Sigmoid colon (tissue), 7 donors: ENCODE data around the gene CYP2S1. TPM values are rescaled to one million over a fixed set of nuclear protein-coding genes. Genes with fewer than 3 reads are reported as not detected.
A peak's percentile ranks its signal among the peaks of the same experiment; 100 is the strongest.
"Not testable (repeated sequence)": the region's sequence is repeated elsewhere in the genome, so short reads cannot be mapped to it uniquely, and the experiment has no call there.

Source experiments
- DNase-seq: peaks from one replicate; pipeline ENCODE4 v3.0.0-alpha.2; 2019
- H3K27ac ChIP-seq, 4 donors: fragments of 200-600 bp; sonication (generic); one replicate each; pipeline ENCODE4 v1.5.1; 2016 to 2019; ENCODE audit warnings: mild to moderate bottlenecking in 1 of 4
- H3K27me3 ChIP-seq, 3 donors: fragments of 200-600 bp; sonication (generic); one replicate each; pipeline ENCODE4 v1.5.1; 2019; ENCODE audit warnings: mild to moderate bottlenecking in 1 of 3
- H3K36me3 ChIP-seq, 4 donors: fragments of 200-600 bp; sonication (generic); one replicate each; pipeline ENCODE4 v1.5.1; 2016 to 2019
- H3K4me1 ChIP-seq, 4 donors: fragments of 200-600 bp; sonication (generic); one replicate each; pipeline ENCODE4 v1.5.1; 2017 to 2019
- H3K4me3 ChIP-seq, 4 donors: fragments of 200-600 bp; sonication (generic); one replicate each; pipeline ENCODE4 v1.5.1; 2017 to 2019; ENCODE audit warnings: mild to moderate bottlenecking in 2 of 4, moderate library complexity in 1 of 4
- H3K9me3 ChIP-seq, 4 donors: fragments of 200-600 bp in 3 of 4; sonication (generic) in 3 of 4; one replicate each; pipeline versions ENCODE4 v1.5.1 to v1.6.1; 2013 to 2019
- EP300 ChIP-seq, 4 donors: sonication (generic); formaldehyde crosslinking; IDR thresholded peaks; one replicate each; pipeline ENCODE4 v1.6.1; 2017; ENCODE audit warnings: antibody characterized with exemption in 4 of 4
- POLR2A ChIP-seq, 2 donors: fragments of 450-650 bp; IDR thresholded peaks; one replicate each; pipeline ENCODE4 v1.6.1; 2016; ENCODE audit warnings: antibody characterized with exemption in 2 of 2, mild to moderate bottlenecking in 2 of 2, moderate library complexity in 2 of 2
- POLR2AphosphoS5 ChIP-seq, 4 donors: sonication (generic); formaldehyde crosslinking; IDR thresholded peaks; one replicate each; pipeline ENCODE4 v1.6.1; 2017; ENCODE audit warnings: antibody characterized with exemption in 4 of 4
- WGBS, 2 donors: extraction: QIAGEN DNeasy Blood & Tissue Kit; methylation state at CpG; one replicate each; pipeline ENCODE4 v1.1.7; 2013; 5-methylcytosine and 5-hydroxymethylcytosine counted together
- intact Hi-C: fragments of 100-400 bp; cut with DNase I; formaldehyde crosslinking; loops from one replicate; pipeline ENCODE4 v1.15.1; 2023
- polyA plus RNA-seq, 3 donors: library from polyadenylated mRNA; stranded (reverse); fragments of 200-250 nt; gene quantifications; one replicate each; pipeline ENCODE4 v1.2.3, GENCODE V29; 2013
- total RNA-seq, 4 donors: library from RNA; depleted of rRNA; stranded (reverse); fragments of >200 nt; gene quantifications; one replicate each; pipeline ENCODE4 v1.1.0, GENCODE V29; 2016
- TF ChIP-seq, protein P1 (sequence below), 4 experiments: fragments of 450-650 bp in 3 of 4; fragments of 200-600 bp in 1 of 4; IDR thresholded peaks; one replicate each; pipeline ENCODE4 v1.5.1; 2016 to 2019; ENCODE audit warnings: antibody characterized with exemption in 4 of 4, mild to moderate bottlenecking in 3 of 4, moderate library complexity in 2 of 4
- donor health status: healthy with polysubstance abuse.
- donor health status: Bipolar disorder and iron deficiency.
- donor health status: healthy.

Gene CYP2S1, protein sequence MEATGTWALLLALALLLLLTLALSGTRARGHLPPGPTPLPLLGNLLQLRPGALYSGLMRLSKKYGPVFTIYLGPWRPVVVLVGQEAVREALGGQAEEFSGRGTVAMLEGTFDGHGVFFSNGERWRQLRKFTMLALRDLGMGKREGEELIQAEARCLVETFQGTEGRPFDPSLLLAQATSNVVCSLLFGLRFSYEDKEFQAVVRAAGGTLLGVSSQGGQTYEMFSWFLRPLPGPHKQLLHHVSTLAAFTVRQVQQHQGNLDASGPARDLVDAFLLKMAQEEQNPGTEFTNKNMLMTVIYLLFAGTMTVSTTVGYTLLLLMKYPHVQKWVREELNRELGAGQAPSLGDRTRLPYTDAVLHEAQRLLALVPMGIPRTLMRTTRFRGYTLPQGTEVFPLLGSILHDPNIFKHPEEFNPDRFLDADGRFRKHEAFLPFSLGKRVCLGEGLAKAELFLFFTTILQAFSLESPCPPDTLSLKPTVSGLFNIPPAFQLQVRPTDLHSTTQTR
- 1 to 10 TPM in 2 of 4 donors, under 1 TPM in 2; 0.41 to 1.4 (median 0.80) TPM for total RNA-seq
- 10 to 100 TPM in 1 of 3 donors, 1 to 10 TPM in 2; 6.0 to 18.6 (median 8.6) TPM for polyA plus RNA-seq

GRCh38 chr19:41192574-41193429, at the start of gene CYP2S1:
Gene CYP2S1 (plus strand): TSS chr19:41193219. CDS start chr19:41193265, 46 bp downstream.
- no peaks in the 10 kb centered on the region for H3K36me3 ChIP-seq
- H3K27me3 ChIP-seq: peaks cover 0 to 55% (median 28%) of the 10 kb centered on the region in 3 donors
- peak within 1 kb of the TSS in 3 of 4 donors; percentile 2 to 29 (median 27) for H3K4me3 ChIP-seq

DNA sequence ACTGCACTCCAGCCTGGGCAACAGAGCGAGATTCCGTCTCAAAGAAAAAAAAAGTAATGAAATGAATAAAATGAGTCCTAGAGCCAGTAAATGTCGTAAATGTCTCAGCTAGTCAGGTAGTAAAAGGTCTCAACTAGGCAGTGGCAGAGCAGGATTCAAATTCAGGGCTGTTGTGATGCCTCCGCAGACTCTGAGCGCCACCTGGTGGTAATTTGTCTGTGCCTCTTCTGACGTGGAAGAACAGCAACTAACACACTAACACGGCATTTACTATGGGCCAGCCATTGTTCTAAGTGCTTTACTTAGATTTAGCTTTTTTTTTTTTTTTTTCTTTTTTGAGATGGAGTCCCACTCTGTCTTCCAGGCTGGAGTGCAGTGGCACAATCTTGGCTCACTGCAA, 48.6 kb upstream of the CYP2S1 start:
- TF ChIP-seq POLR2AphosphoS5 (IDR thresholded peaks at IDR 0.05): no peak
- no peak for TF ChIP-seq EP300 (IDR thresholded peaks at IDR 0.05)
- no peak for TF ChIP-seq POLR2A (IDR thresholded peaks at IDR 0.05)
- TF ChIP-seq, protein P1, sequence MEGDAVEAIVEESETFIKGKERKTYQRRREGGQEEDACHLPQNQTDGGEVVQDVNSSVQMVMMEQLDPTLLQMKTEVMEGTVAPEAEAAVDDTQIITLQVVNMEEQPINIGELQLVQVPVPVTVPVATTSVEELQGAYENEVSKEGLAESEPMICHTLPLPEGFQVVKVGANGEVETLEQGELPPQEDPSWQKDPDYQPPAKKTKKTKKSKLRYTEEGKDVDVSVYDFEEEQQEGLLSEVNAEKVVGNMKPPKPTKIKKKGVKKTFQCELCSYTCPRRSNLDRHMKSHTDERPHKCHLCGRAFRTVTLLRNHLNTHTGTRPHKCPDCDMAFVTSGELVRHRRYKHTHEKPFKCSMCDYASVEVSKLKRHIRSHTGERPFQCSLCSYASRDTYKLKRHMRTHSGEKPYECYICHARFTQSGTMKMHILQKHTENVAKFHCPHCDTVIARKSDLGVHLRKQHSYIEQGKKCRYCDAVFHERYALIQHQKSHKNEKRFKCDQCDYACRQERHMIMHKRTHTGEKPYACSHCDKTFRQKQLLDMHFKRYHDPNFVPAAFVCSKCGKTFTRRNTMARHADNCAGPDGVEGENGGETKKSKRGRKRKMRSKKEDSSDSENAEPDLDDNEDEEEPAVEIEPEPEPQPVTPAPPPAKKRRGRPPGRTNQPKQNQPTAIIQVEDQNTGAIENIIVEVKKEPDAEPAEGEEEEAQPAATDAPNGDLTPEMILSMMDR (IDR thresholded peaks at IDR 0.05): peak; percentile 74 to 89 (median 83)
- no peak overlapping the region for H3K4me3 ChIP-seq
- no peak overlapping the region for H3K27ac ChIP-seq
- H3K4me1 ChIP-seq: no peaks in the 10 kb centered on the region
- WGBS, 2 donors: 11 to 27% methylated on average over 7 of the region's 7 CpGs
- no peaks in the 10 kb centered on the region for H3K27me3 ChIP-seq
- no peaks in the 10 kb centered on the region for H3K36me3 ChIP-seq
- intact Hi-C loops: loop anchor here (1.0 to 2.0 kb wide), 3 partner anchors 18 to 482 kb away; no protein-coding TSS in a partner anchor
- DNase-seq: peak; percentile 88
- H3K9me3 ChIP-seq: no peaks in the 10 kb centered on the region

More at GRCh38 chr19:41192574-41193429, at the start of gene CYP2S1:
- Histone ChIP-seq H3K27ac (no peak within 1 kb of the TSS), H3K9me3 (no peaks in the 10 kb centered on the region), H3K4me1 (peaks cover 0 to 12% (median 9%) of the 10 kb centered on the region in 4 donors)
- TF ChIP-seq POLR2AphosphoS5 (IDR thresholded peaks at IDR 0.05): no peak
- TF ChIP-seq POLR2A (IDR thresholded peaks at IDR 0.05): peak in 1 of 2 donors; percentile 59
- TF ChIP-seq, protein P1 (IDR thresholded peaks at IDR 0.05): no peak
- no peak for TF ChIP-seq EP300 (IDR thresholded peaks at IDR 0.05)
- WGBS, 2 donors: 1 to 5% methylated on average over 58 of the region's 58 CpGs
- intact Hi-C loops: no loop called here
- no peak for DNase-seq

DNA sequence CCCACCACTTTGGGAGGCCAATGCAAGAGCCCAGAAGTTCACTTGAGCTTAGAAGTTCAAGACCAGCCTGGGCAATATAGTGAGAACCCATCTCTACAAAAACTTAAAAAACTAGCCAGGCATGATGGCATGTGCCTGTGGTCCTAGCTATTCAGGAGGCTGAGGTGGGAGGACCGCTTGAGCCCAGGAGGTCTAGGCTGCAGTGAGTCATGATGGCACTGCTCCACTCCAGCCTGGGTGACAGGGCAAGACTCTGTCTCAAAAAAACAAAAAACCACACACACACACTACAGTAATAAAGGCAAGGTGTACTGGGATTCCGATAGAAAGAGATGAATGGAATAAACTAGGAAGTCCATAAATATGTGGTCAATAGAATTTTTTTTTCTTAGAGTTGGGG, 43.2 kb upstream of the CYP2S1 start:
- Histone ChIP-seq H3K27ac (no peak overlapping the region), H3K36me3 (no peaks in the 10 kb centered on the region), H3K4me3 (no peak overlapping the region), H3K9me3 (no peaks in the 10 kb centered on the region), H3K4me1 (no peaks in the 10 kb centered on the region), H3K27me3 (no peaks in the 10 kb centered on the region)
- no peak for DNase-seq
- 96 to 98% methylated on average over 2 of the region's 2 CpGs for WGBS, 2 donors
- intact Hi-C loops: loop anchor here (5.0 kb wide), 1 partner anchor 303 kb away; no protein-coding TSS in a partner anchor
- TF ChIP-seq POLR2A (IDR thresholded peaks at IDR 0.05) (no peak), EP300 (IDR thresholded peaks at IDR 0.05) (no peak), POLR2AphosphoS5 (IDR thresholded peaks at IDR 0.05) (no peak)
- TF ChIP-seq, protein P1 (IDR thresholded peaks at IDR 0.05): no peak

GRCh38 chr19:41150986-41151385, 42.0 kb upstream of the CYP2S1 start:
- intact Hi-C loops, H3K36me3 ChIP-seq, H3K9me3 ChIP-seq, DNase-seq, H3K4me3 ChIP-seq, H3K4me1 ChIP-seq, H3K27me3 ChIP-seq, H3K27ac ChIP-seq: not testable (repeated sequence)
- 60 to 80% methylated on average over 7 of the region's 7 CpGs for WGBS, 2 donors
